NK-92 (cell line): ENCODE results near the gene SMG6.
"Not testable (repeated sequence)": the region's sequence is repeated elsewhere in the genome, so short reads cannot be mapped to it uniquely, and the experiment has no call there.

Experiments
- DNase-seq: peaks from one replicate; lab custom pipeline; 2025; ENCODE audit not compliant: unreplicated experiment; lab: John Stamatoyannopoulos, UW

Gene SMG6

DNA sequence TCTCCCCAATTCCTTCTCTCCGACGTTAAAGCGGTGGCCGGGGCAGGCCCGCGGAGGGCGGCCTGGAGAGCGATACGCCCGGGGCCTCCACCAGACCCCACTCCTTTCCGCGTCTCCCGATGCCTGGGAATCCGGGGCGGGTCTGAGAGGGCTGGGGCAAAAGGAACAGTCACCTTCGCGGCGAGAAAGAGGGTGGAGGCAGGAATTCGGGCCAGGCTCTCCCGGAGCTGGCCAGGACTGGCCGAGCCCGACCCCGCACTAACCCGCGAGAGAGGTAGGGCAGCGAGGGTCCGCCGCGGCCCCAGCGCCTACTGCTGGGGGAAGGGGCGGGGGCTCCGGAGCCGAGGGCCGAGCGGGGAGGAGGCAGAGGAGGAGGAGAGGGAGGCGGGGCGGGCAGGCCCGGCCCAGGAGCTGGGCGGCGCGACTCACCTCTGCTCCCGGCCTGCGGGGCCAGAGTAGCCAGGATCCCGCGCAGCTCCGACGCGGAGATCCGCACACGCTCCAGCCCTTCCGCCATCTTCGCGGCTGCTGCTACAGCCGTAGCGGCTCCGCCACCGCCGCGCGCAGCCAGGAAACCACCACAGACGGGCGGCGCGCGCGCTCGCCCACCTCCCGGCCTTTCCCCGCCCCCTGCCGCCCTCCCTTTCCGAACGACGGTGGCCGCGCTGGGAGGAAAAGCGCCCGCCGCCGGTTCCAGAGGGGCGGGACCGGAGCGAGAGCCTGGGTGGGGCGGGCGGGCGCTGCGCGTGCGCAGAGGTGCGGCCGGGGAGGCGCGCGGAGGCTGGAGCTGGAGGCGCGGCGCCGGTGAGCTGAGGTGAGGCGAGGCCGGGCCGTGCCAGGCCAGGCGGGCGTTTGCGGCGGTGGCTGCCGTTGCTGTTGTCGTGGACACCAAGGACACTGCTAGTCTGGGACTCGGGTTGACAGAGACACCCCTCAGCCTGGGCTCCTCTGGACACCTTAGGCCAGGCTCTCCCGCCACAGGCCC is at the start of gene SMG6, which contains the start of gene SRR:
SMG6 (minus strand) TSS at position 582 of the 985 bp plus-strand sequence; CDS start at position 517, 65 bp downstream.
SRR (plus strand) TSS at position 747 of the 985 bp plus-strand sequence. CDS start 11,611 bp downstream, outside the sequence.
- peak; percentile 72 for DNase-seq

GRCh38 chr17:2351269-2351668 is 47.7 kb upstream of the SMG6 start:
- DNase-seq = no peak

DNA sequence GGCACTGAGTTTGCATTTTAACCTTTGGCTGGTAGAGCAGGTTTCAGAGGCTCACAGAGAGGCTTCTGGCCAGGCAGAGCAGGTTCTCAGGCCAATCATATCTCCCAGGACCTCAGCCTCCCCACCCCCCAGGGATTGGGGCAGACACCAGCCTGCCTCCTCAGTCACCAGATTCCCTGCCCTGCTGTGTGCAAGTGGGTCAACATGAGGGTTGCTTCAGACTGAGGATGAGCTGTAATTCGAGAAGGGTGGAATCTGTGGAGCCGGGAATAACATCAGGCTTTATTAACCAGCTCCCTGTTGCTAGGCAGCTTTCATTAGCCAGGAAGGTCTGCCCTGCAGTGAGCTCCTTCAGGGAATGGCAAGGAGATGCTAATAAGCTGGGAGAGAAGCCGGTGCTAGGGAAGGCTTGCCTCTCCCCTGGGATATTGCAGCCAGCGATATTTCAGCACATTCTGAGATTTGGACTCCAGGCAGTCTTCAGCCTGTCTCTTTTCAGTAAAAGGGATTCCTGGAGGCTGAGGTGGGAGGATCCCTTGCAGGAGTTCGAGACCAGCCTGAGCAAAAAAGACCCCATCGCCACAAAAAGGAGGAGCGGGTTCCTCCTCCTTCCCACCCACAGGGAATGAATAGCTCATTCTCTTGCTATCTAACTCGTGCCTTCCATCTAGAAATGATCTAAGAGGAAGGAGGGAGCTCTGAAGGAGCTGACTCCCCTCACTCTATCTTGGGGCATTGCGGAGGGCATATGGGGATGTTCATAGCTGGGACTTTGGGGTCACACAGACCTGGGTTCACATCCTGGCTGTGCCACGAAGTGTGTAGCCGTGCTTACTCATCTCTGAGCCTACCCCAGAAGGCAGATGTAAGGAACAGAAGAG is 44.5 kb upstream of the SMG6 start:
- DNase-seq = no peak

DNA sequence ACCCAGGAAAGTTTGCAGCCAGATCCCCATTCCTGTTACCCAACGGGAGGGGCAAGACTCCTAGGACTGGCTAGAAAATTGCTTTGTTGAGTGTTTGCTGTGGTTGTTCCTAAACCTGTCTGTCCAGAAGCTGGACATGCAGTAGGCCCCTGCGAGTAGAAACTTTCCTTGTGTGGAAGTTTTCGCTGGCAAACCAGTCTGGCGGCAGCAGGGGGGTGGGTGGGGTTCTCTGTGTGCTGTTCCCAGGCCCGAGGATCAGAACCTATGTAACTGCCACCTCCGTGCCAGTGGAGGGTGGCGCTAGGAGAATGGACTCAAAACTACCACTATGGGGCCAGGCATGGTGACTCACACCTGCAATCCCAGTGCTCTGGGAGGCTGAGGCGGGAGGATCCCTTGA is 42.9 kb upstream of the SMG6 start:
- DNase-seq = no peak

DNA sequence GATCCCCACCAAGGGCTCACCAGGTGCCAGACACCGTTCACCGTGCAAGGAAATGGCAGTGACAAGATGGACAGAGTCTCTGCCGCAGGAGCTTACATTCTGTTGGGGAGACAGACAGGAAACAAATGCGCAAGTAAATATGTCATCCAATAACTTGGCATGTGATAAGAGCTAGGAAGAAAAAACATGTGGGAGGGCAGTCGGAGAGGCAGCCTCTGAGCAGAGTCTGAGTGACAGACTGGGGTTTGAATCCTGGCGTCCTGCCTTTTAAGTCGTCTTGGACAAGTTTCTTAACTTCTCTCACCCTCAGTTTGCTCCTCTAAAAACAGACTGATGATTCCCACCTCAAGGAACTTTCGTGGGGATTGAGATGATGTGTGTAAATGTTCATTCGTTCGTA is 40.9 kb upstream of the SMG6 start:
- no peak for DNase-seq

GRCh38 chr17:2343421-2343820 is 39.8 kb upstream of the SMG6 start:
- DNase-seq = no peak

DNA sequence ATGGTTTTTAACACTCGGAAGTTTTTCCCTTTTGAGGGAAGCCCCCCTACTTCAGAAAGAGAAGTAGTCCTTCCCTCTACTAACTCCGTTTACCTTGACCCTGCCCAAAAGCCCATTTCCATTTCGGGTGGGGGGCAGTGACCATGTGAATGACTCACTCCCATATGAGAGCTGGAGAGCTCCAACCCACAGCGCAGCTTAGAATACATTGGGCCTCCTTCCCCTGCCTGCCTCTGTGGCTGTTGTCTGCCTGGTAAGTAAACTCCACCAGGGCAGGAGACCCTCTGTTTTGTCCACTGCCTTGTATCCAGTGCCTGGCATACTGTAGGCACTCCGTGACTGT is 34.7 kb upstream of the SMG6 start:
- no peak for DNase-seq

GRCh38 chr17:2337544-2338314 is 34.1 kb upstream of the SMG6 start:
- DNase-seq = no peak

DNA sequence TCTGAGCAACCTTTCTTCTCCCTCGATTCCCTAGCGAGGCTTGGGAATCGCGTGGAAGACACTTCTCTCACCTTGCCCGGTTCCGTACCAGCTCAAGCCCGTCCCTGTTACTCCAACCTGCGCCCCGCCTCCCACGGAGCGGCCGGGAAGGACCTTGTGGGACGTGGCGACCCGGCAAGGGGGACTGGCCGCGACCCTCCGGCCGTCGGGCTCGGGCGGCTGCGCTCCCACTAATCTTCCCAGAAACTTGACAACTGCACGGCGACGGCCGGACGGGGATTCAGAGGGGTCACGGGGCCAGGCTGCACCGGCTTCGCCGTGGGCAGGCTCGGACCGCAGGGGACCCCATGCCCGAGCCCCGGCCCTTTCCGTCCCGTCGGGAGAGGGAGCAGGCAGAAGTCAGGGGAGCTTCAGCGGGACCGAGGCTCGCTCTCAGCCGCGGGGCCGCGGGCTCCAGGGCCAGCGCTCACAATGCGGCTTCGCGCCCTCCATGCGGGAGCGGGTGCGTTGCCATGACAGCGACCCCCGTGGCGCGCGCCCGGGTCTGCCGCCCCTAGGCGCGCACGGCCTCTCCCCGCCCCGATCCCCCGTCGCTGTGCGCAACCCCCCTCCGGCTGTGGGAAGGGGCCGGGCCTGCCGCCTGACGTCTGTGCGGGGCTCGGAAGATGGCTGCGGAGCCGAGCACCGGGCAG is 33.4 kb upstream of the SMG6 start, which contains the start of gene SGSM2:
SGSM2 (plus strand) TSS at position 650 of the 692 bp plus-strand sequence. CDS start 188 bp downstream, outside the sequence.
- DNase-seq = no peak

DNA sequence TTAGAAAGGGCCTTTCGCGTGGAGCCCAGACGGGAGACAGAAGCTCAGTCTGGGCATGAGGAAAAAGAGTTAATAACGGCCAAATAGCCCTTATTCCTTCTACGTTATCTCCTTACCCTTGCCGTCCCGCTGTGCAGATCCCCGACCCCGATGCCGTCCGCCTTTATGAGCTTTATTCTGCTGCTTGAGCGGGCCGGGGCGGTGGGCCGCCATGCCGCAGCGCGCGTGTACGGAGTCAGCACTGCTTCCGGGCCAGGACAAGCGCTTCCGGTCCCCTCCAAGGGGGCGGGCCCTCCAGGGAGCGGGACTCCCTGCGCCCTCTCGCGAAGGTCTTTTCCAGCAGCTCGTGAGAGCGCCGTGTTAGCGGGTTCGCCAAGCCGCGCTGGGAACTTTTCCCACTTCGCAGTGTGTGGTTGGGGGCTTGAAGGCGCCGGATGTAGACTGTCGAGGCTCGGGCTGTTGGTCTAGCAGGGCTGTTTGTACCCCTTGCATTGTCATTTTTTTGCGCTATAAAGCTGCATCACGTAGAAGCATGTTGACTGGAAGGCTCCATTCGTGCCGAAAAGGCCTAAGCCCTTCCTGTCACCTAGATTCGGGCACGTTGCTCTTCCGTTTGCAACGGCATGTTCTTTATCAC is 32.7 kb upstream of the SMG6 start, which contains the start of gene TSR1:
TSR1 (minus strand) TSS at position 243 of the 637 bp plus-strand sequence; CDS start at position 213, 30 bp downstream.
- DNase-seq = peak; percentile 7

GRCh38 chr17:2335726-2336214 is 32.2 kb upstream of the SMG6 start:
- no peak for DNase-seq

DNA sequence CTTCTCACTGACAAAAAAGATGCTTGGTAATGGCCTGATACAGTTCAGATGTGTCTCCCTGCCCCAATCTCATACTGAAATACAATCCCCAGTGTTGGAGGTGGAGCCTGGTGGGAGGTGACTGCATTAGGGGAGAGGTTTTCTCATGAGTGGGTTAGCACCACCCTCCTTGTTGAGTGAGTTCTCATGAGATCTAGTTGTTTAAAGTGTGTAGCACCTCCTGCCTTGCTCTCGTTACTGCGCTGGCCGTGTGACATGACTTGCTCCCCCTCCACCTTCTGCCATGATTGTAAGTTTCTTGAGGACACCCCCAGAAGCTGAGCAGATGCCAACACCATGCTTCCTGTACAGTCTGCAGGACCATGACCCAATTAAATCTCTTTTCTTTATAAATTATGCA is 27.7 kb upstream of the SMG6 start:
- DNase-seq = no peak

- DNase-seq = no peak
Observed at GRCh38 chr17:2323629-2324314, 20.2 kb upstream of the SMG6 start.

GRCh38 chr17:2321399-2321798 is 17.8 kb upstream of the SMG6 start:
- DNase-seq = no peak

DNA sequence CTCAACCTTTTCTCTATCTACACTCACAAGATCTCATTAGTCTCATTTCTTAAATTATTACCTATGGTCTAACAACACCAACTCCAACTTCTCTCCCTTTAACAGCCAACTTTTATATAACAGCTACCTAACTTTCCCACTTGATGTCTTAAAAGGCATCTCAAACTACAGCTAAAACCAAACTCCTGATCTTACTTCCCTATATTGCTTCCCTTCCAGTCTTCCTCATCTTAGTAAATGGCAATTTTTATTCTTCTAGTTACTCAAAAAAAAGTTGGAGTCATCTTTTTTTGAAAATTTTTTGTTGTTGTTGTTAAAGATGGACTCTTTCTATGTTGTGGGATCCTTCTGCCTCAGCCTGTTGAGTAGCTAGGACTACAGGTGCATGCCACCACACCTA is 15.5 kb upstream of the SMG6 start:
- DNase-seq = no peak

DNA sequence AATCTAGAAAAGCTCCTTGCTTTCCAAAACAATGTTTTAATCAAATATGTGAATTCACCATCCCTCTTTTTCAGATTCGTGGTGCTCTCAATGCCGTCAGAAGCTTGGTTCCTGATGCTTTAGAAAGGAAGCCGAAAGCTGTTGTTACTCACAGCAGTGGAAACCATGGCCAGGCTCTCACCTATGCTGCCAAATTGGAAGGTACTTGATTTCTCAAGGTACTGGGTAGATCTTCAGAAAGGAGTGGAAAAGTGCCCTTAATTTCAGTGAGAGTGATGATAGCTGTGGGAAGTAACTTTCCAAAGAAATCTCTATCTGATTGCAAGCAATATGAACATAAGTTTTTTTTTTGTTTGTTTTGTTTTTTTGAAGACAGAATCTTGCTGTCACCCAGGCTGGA is 14.2 kb upstream of the SMG6 start:
- DNase-seq = no peak

- DNase-seq = not testable (repeated sequence)
Observed at GRCh38 chr17:2316916-2317205, 13.3 kb upstream of the SMG6 start.

DNA sequence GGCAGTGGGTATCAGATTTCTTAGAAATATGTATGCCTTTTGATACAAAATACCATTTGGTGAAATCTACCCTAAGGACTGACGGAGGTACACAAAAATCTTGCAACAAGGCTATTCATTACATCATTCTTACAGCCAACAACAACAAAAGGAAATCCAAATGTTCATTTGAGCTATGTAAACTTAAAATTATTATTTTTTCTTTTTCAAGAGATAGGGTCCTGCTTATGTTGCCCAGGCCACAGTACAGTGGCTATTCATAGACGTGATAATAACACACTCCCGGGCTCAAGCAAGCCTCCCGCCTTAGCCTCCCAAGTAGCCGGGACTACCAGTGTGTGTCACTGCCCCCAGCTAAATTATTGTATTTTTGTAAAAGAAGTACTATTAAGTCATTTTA is 9.2 kb upstream of the SMG6 start:
- no peak for DNase-seq
